Testis (tissue), 5 donors: ENCODE data around the gene TMEM126B. TPM values are rescaled to one million over a fixed set of nuclear protein-coding genes. Genes with fewer than 3 reads are reported as not detected.

Experiments used
- DNase-seq: peaks from one replicate; pipeline ENCODE4 v3.0.0-alpha.2; 2019
- H3K27ac ChIP-seq, 2 donors: fragments of 200-600 bp; sonication (generic); one replicate each; pipeline ENCODE4 v1.5.1; 2019
- H3K27me3 ChIP-seq: fragments of 200-600 bp; sonication (generic); one replicate; pipeline ENCODE4 v1.5.1; 2019
- H3K36me3 ChIP-seq: fragments of 200-600 bp; sonication (generic); one replicate; pipeline ENCODE4 v1.5.1; 2017; ENCODE audit warnings: low read depth; ENCODE audit errors: missing control alignments
- H3K4me1 ChIP-seq: fragments of 200-600 bp; sonication (generic); one replicate; pipeline ENCODE4 v1.5.1; 2019
- H3K4me3 ChIP-seq, 2 donors: fragments of 200-600 bp; sonication (generic); one replicate each; pipeline ENCODE4 v1.5.1; 2017 to 2019
- H3K9me3 ChIP-seq: fragments of 200-600 bp; sonication (generic); one replicate; pipeline ENCODE4 v1.5.1; 2017
- POLR2A ChIP-seq: fragments of 450-650 bp; IDR thresholded peaks from one replicate; pipeline ENCODE4 v1.6.1; 2017; ENCODE audit warnings: antibody characterized with exemption, mild to moderate bottlenecking, moderate library complexity
- WGBS, 2 donors: methylation state at CpG; one replicate each; pipeline ENCODE4 v1.1.5; 2018; 5-methylcytosine and 5-hydroxymethylcytosine counted together
- intact Hi-C: fragments of 100-400 bp; cut with DNase I; formaldehyde crosslinking; loops from one replicate; pipeline ENCODE4 v1.15.1; 2023; ENCODE audit warnings: low total_unique reads
- long read RNA-seq, 2 donors: transcript quantifications; one replicate each; lab custom pipeline, GENCODE V29; 2026
- polyA plus RNA-seq: library from polyadenylated mRNA; stranded (reverse); fragments of 350-450 nt; fragmentation: Illumina TruSeq; extraction: RNeasy Lipid Tissue Mini Kit (QIAGEN cat#74804); gene quantifications from one replicate; pipeline ENCODE4 v1.2.3, GENCODE V29; 2014; ENCODE audit warnings: low read depth, low replicate concordance; ENCODE audit not compliant: insufficient read depth
- total RNA-seq, 2 donors: library from RNA; depleted of rRNA; stranded (reverse); fragments of >200 nt; gene quantifications; one replicate each; pipeline ENCODE4 v1.2.3, GENCODE V29; 2016
- TF ChIP-seq, protein P1 (sequence below), 3 experiments: fragments of 450-650 bp in 2 of 3; fragments of 200-600 bp in 1 of 3; sonication (generic) in 1 of 3; IDR thresholded peaks; one replicate each; pipeline ENCODE4 v1.5.1; 2016 to 2019; ENCODE audit warnings: antibody characterized with exemption in 3 of 3, mild to moderate bottlenecking in 2 of 3, moderate library complexity in 1 of 3

The TMEM126B gene
- total RNA-seq: 10 to 100 TPM; 35.0 to 36.2 TPM
- 25.7 TPM for polyA plus RNA-seq
- long read RNA-seq, donor 1, transcript TMEM126B-202 (6 exons, 1,210 nt): major isoform, 16 of 39 reads
- long read RNA-seq, donor 1, transcript TMEM126B-201 (5 exons, 989 nt): minor isoform, 15 of 39 reads
- long read RNA-seq, donor 1, partial matches to known transcripts: 6 of 39 reads
- long read RNA-seq, donor 1, other reads (novel, unspliced or antisense): 0 of 39 reads
- long read RNA-seq, donor 2, transcript TMEM126B-202 (6 exons, 1,210 nt): minor isoform, 8 of 30 reads
- long read RNA-seq, donor 2, transcript TMEM126B-201 (5 exons, 989 nt): major isoform, 13 of 30 reads
- long read RNA-seq, donor 2, partial matches to known transcripts: 9 of 30 reads
- long read RNA-seq, donor 2, other reads (novel, unspliced or antisense): 0 of 30 reads

DNA sequence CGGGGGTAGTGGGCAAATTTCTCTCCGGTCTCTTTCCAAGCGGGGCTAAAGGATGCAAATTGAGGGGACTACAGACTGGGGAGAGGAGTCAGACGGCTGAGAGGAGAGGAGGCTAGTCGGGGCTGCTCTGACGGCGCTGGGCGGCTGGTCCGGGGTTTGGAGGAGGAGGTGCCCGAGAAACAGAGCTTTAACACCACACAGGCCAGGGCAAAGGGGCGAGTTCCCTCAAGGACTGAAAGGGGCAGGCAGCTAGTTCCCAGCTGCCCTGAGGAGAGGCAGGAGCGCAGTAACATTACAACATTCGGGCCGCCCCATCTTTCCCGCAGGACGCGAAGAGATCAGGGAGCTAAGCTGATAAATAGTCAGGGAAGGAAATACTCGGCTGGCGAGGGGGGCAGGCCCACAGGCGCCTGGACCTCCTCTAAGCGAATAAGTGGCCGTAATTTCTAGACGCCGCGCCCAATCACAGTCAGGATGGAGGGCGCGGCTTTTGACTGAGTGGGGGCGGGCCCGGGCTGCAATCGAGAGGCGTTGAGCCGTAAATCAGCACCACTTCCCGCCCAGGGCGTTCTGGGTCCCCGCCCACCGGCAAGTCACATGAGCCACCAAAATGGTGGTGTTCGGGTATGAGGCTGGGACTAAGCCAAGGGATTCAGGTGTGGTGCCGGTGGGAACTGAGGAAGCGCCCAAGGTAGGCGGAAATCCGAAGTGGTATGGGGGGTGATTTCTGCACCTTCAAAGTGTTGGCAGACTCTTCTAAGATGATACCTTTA lies at the start of gene TMEM126B:
Gene TMEM126B (plus strand): TSS at position 596 of the 773 bp plus-strand sequence. CDS start 15 bp downstream, at position 611.
- peak; percentile 99 for DNase-seq
- intact Hi-C loops: no loop called here
- H3K4me3 ChIP-seq: peak within 1 kb of the TSS; percentile 66 to 84
- no peak for TF ChIP-seq POLR2A
- TF ChIP-seq, protein P1, sequence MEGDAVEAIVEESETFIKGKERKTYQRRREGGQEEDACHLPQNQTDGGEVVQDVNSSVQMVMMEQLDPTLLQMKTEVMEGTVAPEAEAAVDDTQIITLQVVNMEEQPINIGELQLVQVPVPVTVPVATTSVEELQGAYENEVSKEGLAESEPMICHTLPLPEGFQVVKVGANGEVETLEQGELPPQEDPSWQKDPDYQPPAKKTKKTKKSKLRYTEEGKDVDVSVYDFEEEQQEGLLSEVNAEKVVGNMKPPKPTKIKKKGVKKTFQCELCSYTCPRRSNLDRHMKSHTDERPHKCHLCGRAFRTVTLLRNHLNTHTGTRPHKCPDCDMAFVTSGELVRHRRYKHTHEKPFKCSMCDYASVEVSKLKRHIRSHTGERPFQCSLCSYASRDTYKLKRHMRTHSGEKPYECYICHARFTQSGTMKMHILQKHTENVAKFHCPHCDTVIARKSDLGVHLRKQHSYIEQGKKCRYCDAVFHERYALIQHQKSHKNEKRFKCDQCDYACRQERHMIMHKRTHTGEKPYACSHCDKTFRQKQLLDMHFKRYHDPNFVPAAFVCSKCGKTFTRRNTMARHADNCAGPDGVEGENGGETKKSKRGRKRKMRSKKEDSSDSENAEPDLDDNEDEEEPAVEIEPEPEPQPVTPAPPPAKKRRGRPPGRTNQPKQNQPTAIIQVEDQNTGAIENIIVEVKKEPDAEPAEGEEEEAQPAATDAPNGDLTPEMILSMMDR (IDR thresholded peaks at IDR 0.05): no peak
- no peaks in the 10 kb centered on the region for H3K27me3 ChIP-seq
- H3K27ac ChIP-seq: peak within 1 kb of the TSS; percentile 95 to 96
- no peaks in the 10 kb centered on the region for H3K9me3 ChIP-seq
- H3K4me1 ChIP-seq: peaks cover 3% of the 10 kb centered on the region
- H3K36me3 ChIP-seq: no peaks in the 10 kb centered on the region
- WGBS, 2 donors: 0 to 1% methylated on average over 36 to 41 of the region's 41 CpGs

DNA sequence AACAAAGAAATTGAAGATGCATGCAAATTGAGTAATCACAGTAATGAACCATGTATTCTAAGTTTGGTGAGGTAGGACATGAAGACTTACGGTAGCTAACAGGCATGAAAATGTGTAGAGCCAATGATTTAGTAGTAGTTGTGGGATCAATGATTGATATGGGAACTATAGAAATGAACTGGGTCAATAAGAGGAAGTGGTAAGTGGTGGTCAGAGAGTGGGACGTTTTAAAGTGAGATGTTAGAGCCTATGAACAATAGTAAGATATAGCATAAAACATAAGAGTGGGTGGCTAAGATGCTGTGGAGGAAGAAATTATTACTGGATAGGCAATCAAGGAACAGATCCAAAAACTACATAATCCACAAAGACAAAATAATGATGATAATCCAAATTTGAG lies 46.3 kb upstream of the TMEM126B start:
- Histone ChIP-seq H3K36me3 (no peaks in the 10 kb centered on the region), H3K4me1 (no peaks in the 10 kb centered on the region), H3K9me3 (no peaks in the 10 kb centered on the region), H3K4me3 (no peak overlapping the region), H3K27me3 (no peaks in the 10 kb centered on the region), H3K27ac (no peak overlapping the region)
- TF ChIP-seq, protein P1 (IDR thresholded peaks at IDR 0.05): no peak
- TF ChIP-seq POLR2A: no peak
- intact Hi-C loops: no loop called here
- no peak for DNase-seq
- 84 to 89% methylated on average over 2 of the region's 2 CpGs for WGBS, 2 donors

GRCh38 chr11:85589373-85589772 lies 39.0 kb upstream of the TMEM126B start:
- no peak for DNase-seq
- no peaks in the 10 kb centered on the region for H3K4me1 ChIP-seq
- H3K27me3 ChIP-seq: no peaks in the 10 kb centered on the region
- H3K4me3 ChIP-seq: no peak overlapping the region
- TF ChIP-seq POLR2A: no peak
- TF ChIP-seq, protein P1 (IDR thresholded peaks at IDR 0.05): no peak
- intact Hi-C loops: no loop called here
- H3K27ac ChIP-seq: no peak overlapping the region
- H3K36me3 ChIP-seq: no peaks in the 10 kb centered on the region
- no peaks in the 10 kb centered on the region for H3K9me3 ChIP-seq
- 89 to 91% methylated on average over 3 of the region's 3 CpGs for WGBS, 2 donors

GRCh38 chr11:85590848-85591483 lies 37.4 kb upstream of the TMEM126B start:
- Histone ChIP-seq H3K36me3 (no peaks in the 10 kb centered on the region), H3K27me3 (no peaks in the 10 kb centered on the region), H3K4me1 (no peaks in the 10 kb centered on the region), H3K4me3 (no peak overlapping the region), H3K9me3 (no peaks in the 10 kb centered on the region), H3K27ac (no peak overlapping the region)
- TF ChIP-seq POLR2A: no peak
- TF ChIP-seq, protein P1 (IDR thresholded peaks at IDR 0.05): no peak
- intact Hi-C loops: no loop called here
- WGBS, 2 donors: 84 to 87% methylated on average over 4 of the region's 4 CpGs
- DNase-seq: no peak
